ENCODE results near the gene CD300LD.
"Not testable (repeated sequence)": the region's sequence is repeated elsewhere in the genome, so short reads cannot be mapped to it uniquely, and the experiment has no call there.

The CD300LD gene

DNA sequence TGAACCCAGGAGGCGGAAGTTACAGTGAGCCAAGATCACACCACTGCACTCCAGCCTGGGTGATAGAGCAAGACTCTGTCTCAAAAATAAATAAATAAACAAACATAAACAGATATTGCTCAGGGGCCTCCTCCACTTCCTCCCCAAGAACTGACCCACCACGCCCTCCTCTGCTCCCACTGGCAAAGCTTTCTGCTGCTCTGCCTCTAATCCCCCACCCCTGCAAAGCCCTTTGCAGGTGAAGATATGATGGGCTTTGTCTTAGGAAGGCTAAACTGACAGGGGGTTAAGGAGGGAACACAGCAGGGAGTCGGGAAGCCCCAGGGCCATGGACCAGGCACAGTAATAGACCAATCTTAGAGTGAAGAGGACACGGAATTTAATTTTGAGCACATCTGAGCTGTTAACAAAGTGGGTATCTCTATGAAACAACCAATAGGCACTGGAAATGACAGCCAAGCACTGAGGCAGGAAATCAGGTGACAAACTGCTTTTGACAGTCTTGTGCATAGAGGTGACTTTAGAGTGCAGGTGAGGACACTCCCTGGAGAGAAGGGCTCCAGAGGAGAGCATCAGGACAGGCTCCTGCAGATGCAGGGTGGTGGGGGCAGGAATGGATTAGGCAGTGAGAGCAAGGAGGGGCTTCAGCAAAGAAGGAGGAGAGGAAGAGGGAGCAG lies 6.4 kb upstream of the CD300LD start:
- Mint-ChIP-seq H3K4me1 (peaks cover 27% of the 10 kb centered on the region), H3K27me3 (peaks cover 2% of the 10 kb centered on the region), H3K27ac (peak overlapping the region; percentile 8), H3K36me3 (no peaks in the 10 kb centered on the region), H3K9me3 (no peaks in the 10 kb centered on the region), H3K4me3 (peak overlapping the region; percentile 26)

DNA sequence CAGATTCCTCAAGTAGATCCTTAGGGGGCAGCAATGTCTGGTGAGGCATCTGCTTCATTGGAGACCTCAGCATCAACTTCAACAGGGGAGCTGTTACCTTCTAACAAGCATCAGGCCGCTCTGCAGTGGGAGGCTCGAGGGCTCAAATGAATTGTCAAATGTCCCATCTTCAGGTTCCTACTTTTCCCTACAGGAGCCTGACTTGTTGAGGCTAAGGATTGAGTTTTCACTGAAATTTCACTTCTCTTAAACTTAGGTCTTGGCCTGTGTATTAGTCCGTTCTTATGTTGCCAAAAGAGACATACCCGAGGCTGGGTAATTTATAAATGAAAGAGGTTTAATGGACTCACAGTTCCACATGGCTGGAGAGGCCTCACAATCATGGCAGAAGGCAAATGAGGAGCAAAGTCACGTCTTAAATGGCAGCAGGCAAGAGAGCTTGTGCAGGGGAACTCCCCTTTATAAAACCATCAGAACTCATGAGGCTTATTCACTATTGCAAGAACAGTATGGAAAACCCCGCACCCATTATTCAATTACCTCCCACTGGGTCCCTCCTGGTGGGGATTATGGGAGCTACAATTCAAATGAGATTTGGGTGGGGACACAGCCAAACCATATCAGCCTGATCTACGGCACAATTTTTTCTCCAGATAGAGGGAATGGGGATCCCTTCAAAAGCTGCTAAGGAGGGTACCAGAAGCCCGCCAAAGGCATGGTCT lies 5.1 kb upstream of the CD300LD start:
- Mint-ChIP-seq H3K4me1 (peaks cover 29% of the 10 kb centered on the region), H3K4me3 (no peak overlapping the region), H3K27me3 (peaks cover 2% of the 10 kb centered on the region), H3K9me3 (no peaks in the 10 kb centered on the region), H3K36me3 (no peaks in the 10 kb centered on the region), H3K27ac (no peak overlapping the region)

DNA sequence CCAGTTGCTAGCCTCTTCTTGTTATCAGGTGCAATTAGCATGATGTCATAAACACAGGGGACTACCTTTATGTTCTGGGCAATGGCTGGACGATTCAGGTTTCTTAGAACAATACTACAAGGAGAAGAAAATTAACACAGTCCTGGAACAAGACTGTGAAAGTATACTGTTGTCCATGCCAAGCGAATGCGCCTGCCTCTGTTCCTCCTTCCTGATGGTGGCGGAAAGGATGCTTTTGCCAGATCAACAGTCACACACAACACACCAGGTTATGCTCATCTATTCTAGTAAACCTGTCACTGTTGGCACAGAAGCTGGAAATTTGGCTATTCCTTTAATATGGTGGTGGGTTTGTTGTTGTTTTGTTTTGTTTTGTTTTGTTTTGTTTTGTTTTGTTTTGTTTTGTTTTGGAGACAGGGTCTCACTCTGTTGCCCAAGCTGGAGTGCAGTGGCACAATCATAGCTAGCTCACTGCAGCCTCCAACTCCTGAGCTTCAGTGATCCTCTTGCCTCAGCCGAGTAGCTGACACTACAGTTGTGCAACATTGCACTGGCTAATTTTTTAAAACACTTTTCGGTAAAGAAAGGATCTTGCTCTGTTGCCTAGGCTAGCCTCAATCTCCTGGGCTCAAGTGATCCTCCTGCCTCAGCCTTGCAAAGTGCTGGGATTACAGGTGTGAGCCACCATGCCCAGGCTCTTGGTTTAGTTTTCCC lies 3.1 kb upstream of the CD300LD start:
- Mint-ChIP-seq H3K9me3 (no peaks in the 10 kb centered on the region), H3K27me3 (peaks cover 2% of the 10 kb centered on the region), H3K4me1 (peaks cover 33% of the 10 kb centered on the region), H3K4me3 (no peak overlapping the region), H3K27ac (no peak overlapping the region), H3K36me3 (no peaks in the 10 kb centered on the region)

DNA sequence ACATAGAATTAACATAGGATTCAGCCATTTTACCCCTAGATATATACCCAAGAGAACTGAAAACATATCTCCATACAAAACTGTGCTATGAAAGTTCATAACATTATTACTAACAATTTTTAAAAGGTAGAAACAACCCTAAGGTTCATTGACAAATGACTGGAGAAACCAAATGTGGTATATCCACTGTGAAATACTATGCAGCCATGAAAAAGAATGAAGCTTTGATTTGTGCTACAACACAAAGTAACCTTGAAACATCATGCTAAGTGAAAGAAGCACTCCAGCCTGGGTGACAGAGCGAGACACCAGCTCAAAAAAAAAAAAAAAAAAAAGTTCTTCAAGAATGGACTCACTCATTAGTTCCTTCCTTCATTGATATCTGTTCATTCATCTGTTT lies 580 bp downstream of the CD300LD start:
- no peaks in the 10 kb centered on the region for H3K9me3 Mint-ChIP-seq
- no peaks in the 10 kb centered on the region for H3K27me3 Mint-ChIP-seq
- no peak overlapping the region for H3K27ac Mint-ChIP-seq
- H3K4me1 Mint-ChIP-seq: peaks cover 16% of the 10 kb centered on the region
- H3K36me3 Mint-ChIP-seq: no peaks in the 10 kb centered on the region
- H3K4me3 Mint-ChIP-seq: no peak overlapping the region

DNA sequence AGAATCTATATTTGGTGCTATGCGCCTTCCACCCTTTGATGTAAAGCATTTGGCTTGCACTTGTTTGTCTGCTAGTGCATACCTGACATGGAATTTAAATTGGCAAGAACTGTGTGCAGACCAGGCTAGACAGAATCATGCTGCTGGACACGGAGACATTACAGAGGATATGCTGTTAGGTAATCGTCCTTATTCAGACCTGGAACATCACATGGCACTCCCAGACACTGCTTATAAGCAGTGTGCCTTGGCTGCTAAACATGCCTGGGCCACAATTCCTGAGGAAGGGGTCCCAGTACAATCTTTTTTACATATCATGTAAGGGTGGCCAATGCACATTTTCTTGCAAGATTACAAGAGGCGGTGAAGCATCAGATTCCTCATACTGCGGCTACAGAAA lies 6.4 kb downstream of the CD300LD start:
- no peaks in the 10 kb centered on the region for H3K27me3 Mint-ChIP-seq
- no peaks in the 10 kb centered on the region for H3K4me1 Mint-ChIP-seq
- H3K4me3 Mint-ChIP-seq: no peak overlapping the region

DNA sequence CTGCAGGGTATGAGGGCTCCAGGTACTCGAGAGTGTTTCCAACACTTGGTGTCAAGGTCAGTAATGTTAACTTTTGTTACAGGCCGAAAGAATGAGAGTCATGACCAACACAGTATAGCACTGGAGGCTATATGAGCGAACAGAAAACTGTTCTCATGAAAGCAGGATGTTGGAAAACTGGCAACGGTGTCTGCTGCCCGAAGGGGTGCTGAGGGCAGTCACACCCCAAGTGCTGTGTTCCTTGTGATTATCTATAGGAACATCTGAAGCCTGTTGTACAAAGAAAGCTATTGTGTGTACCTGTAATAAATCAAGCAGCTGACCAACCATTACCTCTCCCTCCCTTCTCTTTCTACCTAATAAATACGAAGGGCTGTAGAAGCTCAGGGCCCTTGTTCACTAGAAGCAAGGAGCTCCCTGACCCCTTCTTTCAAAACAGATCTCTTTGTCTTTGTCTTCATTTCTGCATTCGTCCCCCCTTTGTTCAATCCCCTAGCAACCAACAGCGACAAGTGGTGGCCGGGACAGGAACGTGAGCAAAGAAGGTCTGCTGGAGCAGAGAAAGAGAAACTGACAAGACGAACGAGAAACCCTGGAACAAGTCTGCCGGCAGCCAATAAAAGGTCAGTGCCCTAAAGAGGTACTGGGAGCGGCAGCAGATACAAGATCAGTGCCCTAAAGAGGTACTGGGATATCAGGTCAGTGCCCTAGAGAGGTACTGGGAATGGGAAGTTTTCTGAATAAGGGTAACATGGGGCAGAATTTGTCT lies 7.6 kb downstream of the CD300LD start:
- no peak overlapping the region for H3K27ac Mint-ChIP-seq
- no peaks in the 10 kb centered on the region for H3K36me3 Mint-ChIP-seq
- no peaks in the 10 kb centered on the region for H3K9me3 Mint-ChIP-seq
- H3K27me3 Mint-ChIP-seq: no peaks in the 10 kb centered on the region
- no peak overlapping the region for H3K4me3 Mint-ChIP-seq
- H3K4me1 Mint-ChIP-seq: peaks cover 11% of the 10 kb centered on the region

More for the DNA sequence above, 6.4 kb downstream of the CD300LD start:
- H3K36me3 Mint-ChIP-seq: no peaks in the 10 kb centered on the region
- H3K9me3 Mint-ChIP-seq: no peaks in the 10 kb centered on the region
- no peak overlapping the region for H3K27ac Mint-ChIP-seq

DNA sequence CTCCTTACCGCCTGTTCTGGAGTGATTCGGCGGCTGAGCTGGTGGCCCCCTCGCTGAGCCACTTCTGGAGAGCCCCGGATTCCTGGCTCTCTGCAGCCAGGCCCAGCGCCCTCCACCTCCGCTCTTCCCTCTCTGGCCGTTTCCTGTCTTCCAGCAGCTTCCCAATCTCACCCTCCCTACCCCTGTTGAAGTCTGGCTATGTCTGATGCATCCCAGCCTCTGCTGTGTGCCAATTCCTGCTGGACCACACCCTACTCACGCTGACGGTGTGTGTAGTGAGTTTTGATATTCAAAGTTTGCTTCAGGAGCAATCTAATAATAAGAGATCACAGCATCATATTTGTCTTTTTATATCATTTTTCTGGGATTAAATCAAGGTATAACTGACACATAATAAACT lies 9.4 kb downstream of the CD300LD start:
- Mint-ChIP-seq H3K27me3 (no peaks in the 10 kb centered on the region), H3K9me3 (no peaks in the 10 kb centered on the region), H3K27ac (no peak overlapping the region), H3K4me3 (no peak overlapping the region), H3K36me3 (no peaks in the 10 kb centered on the region), H3K4me1 (peaks cover 17% of the 10 kb centered on the region)

DNA sequence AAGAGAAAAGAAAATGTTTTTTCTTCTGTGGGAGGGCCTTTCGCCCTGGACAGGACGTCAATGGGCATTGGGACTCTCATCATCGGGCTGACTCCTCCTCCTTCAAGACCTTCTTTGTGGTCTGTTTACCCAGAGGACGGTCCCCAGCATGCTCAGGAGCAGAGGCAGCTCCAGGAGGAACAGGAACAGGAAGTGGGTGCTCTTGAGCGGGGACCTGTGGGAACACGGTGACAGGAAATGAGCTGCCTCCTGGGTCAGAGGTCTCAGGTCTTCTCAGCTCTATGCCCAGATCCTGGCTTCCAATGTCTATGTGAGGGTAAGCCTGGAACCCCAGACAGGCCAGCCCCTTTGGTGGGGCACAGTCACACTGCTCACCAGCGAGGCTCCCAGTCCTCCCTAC lies 12.2 kb downstream of the CD300LD start:
- peaks cover 1% of the 10 kb centered on the region for H3K36me3 Mint-ChIP-seq
- H3K4me1 Mint-ChIP-seq: peaks cover 17% of the 10 kb centered on the region
- H3K4me3 Mint-ChIP-seq: no peak overlapping the region
- no peaks in the 10 kb centered on the region for H3K9me3 Mint-ChIP-seq
- H3K27me3 Mint-ChIP-seq: no peaks in the 10 kb centered on the region
- H3K27ac Mint-ChIP-seq: no peak overlapping the region

DNA sequence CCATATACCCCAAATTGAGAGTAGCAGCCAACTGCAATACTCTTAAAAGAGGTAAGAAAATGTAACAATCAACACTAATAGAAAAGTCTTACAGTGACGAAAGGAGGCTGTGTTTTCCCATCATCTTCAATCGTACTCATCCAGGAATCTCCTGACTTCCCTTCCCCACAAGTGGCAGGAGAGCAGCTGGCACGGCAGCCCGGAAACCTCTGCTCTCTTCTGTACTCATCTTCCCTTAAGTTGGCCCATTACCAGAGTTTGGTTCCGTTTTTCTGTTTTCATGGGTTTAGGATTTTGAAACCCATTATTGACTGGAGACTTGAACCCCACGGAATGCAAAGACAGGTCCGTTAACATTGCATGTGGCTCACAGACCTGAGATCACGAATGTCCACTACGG lies 13.1 kb downstream of the CD300LD start:
- peaks cover 1% of the 10 kb centered on the region for H3K36me3 Mint-ChIP-seq
- H3K9me3 Mint-ChIP-seq: no peaks in the 10 kb centered on the region
- H3K27me3 Mint-ChIP-seq: no peaks in the 10 kb centered on the region
- no peak overlapping the region for H3K27ac Mint-ChIP-seq
- H3K4me1 Mint-ChIP-seq: peaks cover 17% of the 10 kb centered on the region
- H3K4me3 Mint-ChIP-seq: no peak overlapping the region

DNA sequence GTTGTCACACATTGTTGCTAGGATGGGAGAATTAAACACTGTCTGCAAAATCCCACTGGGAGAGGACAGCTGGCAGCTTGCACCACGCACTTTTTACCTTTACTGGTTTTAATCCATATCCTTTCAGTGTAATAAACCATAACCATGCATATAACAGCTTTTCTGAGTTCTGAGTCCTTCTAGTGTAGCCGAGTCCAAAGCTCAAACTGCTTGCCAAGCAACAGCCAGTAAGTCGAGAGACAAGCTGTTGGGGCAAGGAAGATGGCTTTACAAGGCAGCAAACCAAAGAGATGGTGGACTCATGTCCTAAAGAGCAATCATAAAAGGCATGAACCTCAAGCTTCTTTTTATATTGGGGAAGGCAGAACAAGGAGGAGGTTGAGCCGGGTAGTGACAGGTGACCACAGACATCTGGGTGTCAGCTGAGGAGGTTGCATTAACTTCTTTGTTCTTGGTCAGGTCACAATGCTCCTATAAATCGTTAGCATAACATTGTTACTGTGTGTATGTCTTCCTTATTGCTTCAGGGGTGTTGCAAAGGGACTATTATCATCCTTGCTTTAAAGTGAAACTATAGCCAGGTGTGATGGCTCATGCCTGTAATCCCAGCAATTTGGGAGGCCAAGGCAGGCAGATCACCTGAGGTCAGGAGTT lies 17.5 kb downstream of the CD300LD start:
- H3K4me3 Mint-ChIP-seq: no peak overlapping the region
- H3K36me3 Mint-ChIP-seq: peaks cover 1% of the 10 kb centered on the region
- no peaks in the 10 kb centered on the region for H3K27me3 Mint-ChIP-seq
- H3K4me1 Mint-ChIP-seq: peaks cover 6% of the 10 kb centered on the region
- no peaks in the 10 kb centered on the region for H3K9me3 Mint-ChIP-seq
- no peak overlapping the region for H3K27ac Mint-ChIP-seq

DNA sequence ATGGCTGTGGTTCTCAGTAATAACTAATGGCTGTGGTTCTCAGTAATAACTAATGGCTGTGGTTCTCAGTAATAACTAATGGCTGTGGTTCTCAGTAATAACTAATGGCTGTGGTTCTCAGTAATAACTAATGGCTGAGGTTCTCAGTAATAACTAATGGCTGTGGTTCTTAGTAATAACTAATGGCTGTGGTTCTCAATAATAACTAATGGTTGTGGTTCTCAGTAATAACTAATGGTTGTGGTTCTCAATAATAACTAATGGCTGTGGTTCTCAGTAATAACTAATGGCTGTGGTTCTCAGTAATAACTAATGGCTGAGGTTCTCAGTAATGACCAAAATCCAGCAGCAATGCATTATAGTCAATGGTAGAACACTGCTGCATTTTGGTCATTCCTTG lies 18.4 kb downstream of the CD300LD start:
- not testable (repeated sequence) for H3K27me3 Mint-ChIP-seq, H3K27ac Mint-ChIP-seq, H3K4me3 Mint-ChIP-seq, H3K36me3 Mint-ChIP-seq, H3K4me1 Mint-ChIP-seq, H3K9me3 Mint-ChIP-seq

DNA sequence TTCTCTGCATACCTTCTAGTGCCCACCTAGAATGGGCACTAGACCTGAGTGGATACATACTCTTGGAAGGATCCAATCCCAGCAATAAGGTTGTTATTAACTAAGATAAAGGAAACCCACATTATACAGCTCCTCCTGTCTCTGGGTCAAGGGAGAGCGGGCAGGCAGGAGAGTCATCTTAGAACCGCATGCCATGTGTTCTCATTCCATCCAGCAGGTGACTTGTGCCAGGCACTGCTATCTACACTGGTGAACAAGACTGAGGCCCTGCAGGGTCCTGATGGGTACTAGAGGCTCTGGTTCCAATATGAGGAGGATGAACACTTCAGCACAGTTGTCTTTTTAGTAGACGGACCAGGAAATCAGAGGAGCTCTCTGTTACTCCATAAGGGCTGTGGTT lies 18.9 kb downstream of the CD300LD start:
- no peaks in the 10 kb centered on the region for H3K9me3 Mint-ChIP-seq
- H3K36me3 Mint-ChIP-seq: peaks cover 1% of the 10 kb centered on the region
- no peaks in the 10 kb centered on the region for H3K4me1 Mint-ChIP-seq
- no peak overlapping the region for H3K4me3 Mint-ChIP-seq
- no peak overlapping the region for H3K27ac Mint-ChIP-seq
- peaks cover 6% of the 10 kb centered on the region for H3K27me3 Mint-ChIP-seq

DNA sequence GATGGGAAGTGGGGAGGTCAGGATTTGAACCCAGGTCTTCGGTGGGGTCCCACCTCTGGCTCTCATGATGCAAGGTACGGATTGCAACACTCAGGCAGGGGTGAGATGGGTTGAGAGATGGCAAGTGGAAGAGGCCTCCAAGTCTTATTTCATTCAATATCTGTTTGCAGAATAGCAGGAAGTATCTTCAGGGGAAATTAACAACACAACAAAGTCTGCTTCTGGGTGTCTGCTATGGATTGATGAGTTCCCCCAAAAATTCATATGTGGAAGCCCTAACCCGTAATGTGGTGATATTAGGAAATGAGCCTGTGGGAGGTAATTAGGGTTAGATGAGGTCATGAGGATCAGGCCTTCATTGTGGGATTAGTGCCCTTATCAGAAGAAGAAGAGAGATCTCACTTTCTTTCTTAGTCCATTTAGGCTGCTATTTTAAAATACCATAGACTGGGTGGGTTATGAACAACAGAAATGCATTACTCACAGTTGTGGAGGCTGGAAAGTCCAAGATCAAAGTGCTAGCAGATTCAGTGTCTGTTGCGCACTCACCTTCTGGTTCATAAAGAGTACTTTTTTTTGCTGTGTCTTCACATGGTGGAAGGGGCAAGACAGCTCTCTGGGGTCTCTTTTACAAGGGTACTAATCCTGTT lies 20.3 kb downstream of the CD300LD start:
- no peak overlapping the region for H3K4me3 Mint-ChIP-seq

DNA sequence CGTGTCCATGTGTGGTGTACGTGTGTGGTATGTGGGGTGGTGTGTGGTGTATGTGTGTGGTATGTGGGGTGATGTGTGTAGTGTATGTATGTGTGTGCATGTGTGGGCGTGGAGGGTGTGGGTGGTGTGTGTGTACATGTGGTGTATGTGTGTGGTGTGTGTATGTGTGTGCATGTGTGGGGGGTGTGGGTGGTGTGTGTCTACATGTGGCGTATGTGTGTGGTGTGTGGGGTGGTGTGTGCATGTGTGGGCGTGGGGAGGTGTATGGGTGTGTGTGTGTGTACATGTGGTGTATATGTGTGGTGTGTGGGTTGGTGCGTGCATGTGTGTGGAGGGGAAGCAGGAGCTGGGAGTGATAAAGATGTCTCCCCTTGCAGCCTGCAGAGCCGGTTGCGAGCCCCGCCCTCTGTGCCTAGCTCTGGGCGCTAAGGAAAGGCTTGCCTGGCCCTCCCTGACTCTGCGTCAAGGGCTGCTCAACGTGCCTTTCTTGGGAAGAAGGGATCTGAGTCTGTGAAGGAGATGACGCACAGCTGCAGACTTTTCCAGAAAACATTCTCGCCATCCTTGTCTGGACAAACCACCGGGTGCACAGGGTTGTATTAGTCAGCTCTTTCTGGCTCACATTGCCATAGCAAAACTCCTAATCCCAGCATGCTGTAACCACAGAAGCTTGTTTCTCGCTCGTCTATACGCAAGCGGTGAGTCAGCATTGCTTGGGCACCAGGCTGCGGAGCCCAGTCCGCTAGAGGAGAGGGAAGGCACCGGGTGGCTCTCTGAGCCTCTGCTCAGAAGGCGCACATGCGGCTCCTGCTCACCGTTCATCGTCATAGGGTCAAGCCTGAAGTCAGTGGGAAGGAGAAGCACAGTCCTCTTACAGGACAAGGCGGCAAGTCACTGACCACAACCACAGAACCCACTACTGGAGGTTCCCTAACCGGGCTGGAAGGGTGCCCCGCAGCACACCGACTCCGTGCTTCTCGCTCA lies 22.8 kb downstream of the CD300LD start:
- H3K27me3 Mint-ChIP-seq: peaks cover 11% of the 10 kb centered on the region
- H3K4me3 Mint-ChIP-seq: no peak overlapping the region
- no peaks in the 10 kb centered on the region for H3K4me1 Mint-ChIP-seq
- no peaks in the 10 kb centered on the region for H3K9me3 Mint-ChIP-seq
- no peaks in the 10 kb centered on the region for H3K36me3 Mint-ChIP-seq
- H3K27ac Mint-ChIP-seq: no peak overlapping the region

More for the DNA sequence above, 20.3 kb downstream of the CD300LD start:
- Mint-ChIP-seq H3K27ac (peak overlapping the region; percentile 18), H3K36me3 (peaks cover 1% of the 10 kb centered on the region), H3K27me3 (peaks cover 6% of the 10 kb centered on the region), H3K4me1 (no peaks in the 10 kb centered on the region), H3K9me3 (no peaks in the 10 kb centered on the region)
